Neutrophil (primary cell): ENCODE measurements around the gene ZNF248.

Experiments
- H3K27ac ChIP-seq: fragments of 200-600 bp; sonication (generic); 2 replicates; pipeline ENCODE4 v1.5.1; 2016; ENCODE audit warnings: mild to moderate bottlenecking, moderate library complexity
- H3K27me3 ChIP-seq: fragments of 200-600 bp; sonication (generic); 2 replicates; pipeline ENCODE4 v1.6.0; 2016; ENCODE audit warnings: mild to moderate bottlenecking
- H3K36me3 ChIP-seq: fragments of 200-600 bp; sonication (generic); 2 replicates; pipeline ENCODE4 v1.5.1; 2017
- H3K4me1 ChIP-seq, 2 experiments: fragments of 200-600 bp in 1 of 2; sonication (generic) in 1 of 2; 1 replicate in 1 of 2; 2 replicates in 1 of 2; pipeline versions ENCODE4 v1.5.1 to v1.6.1; 2013 to 2016; ENCODE audit warnings: low read depth in 1 of 2, low read length in 1 of 2, mild to moderate bottlenecking in 1 of 2, moderate library complexity in 1 of 2; ENCODE audit not compliant: control insufficient read depth in 1 of 2, insufficient read depth in 1 of 2
- H3K4me3 ChIP-seq, 2 experiments: fragments of 200-600 bp in 1 of 2; sonication (generic) in 1 of 2; 1 replicate in 1 of 2; 2 replicates in 1 of 2; pipeline ENCODE4 v1.5.1; 2013 to 2016; ENCODE audit warnings: low read depth in 1 of 2, low read length in 1 of 2, mild to moderate bottlenecking in 1 of 2, moderate library complexity in 1 of 2
- H3K9me3 ChIP-seq: fragments of 200-600 bp; sonication (generic); 2 replicates; pipeline ENCODE4 v1.5.1; 2016
- CTCF ChIP-seq: fragments of 200-600 bp; sonication (generic); IDR thresholded peaks from 2 replicates; pipeline ENCODE4 v1.5.1; 2016; ENCODE audit warnings: antibody characterized with exemption

Gene ZNF248

GRCh38 chr10:37760817-37761216 is 96.6 kb downstream of the ZNF248 start:
- Histone ChIP-seq H3K9me3 (peaks cover 9% of the 10 kb centered on the region), H3K4me3 (no peak overlapping the region), H3K27ac (no peak overlapping the region), H3K36me3 (no peaks in the 10 kb centered on the region), H3K4me1 (no peaks in the 10 kb centered on the region), H3K27me3 (no peaks in the 10 kb centered on the region)
- TF ChIP-seq CTCF, result no peak

- TF ChIP-seq CTCF, result no peak
Observed at GRCh38 chr10:37758074-37758473, 99.3 kb downstream of the ZNF248 start.

GRCh38 chr10:37754538-37755323 is 102.7 kb downstream of the ZNF248 start:
- TF ChIP-seq CTCF, result no peak
- H3K36me3 ChIP-seq, result no peaks in the 10 kb centered on the region
- H3K9me3 ChIP-seq, result no peaks in the 10 kb centered on the region
- no peak overlapping the region for H3K27ac ChIP-seq
- H3K4me3 ChIP-seq, result no peak overlapping the region
- no peaks in the 10 kb centered on the region for H3K27me3 ChIP-seq
- no peaks in the 10 kb centered on the region for H3K4me1 ChIP-seq

More at GRCh38 chr10:37758074-37758473, 99.3 kb downstream of the ZNF248 start:
- Histone ChIP-seq H3K27ac (no peak overlapping the region), H3K27me3 (no peaks in the 10 kb centered on the region), H3K36me3 (no peaks in the 10 kb centered on the region), H3K4me1 (no peaks in the 10 kb centered on the region), H3K9me3 (no peaks in the 10 kb centered on the region), H3K4me3 (no peak overlapping the region)

GRCh38 chr10:37752334-37752875 is 105.0 kb downstream of the ZNF248 start:
- no peaks in the 10 kb centered on the region for H3K27me3 ChIP-seq
- no peak overlapping the region for H3K4me3 ChIP-seq
- H3K36me3 ChIP-seq, result no peaks in the 10 kb centered on the region
- no peaks in the 10 kb centered on the region for H3K9me3 ChIP-seq
- TF ChIP-seq CTCF, result no peak
- no peaks in the 10 kb centered on the region for H3K4me1 ChIP-seq
- no peak overlapping the region for H3K27ac ChIP-seq

- H3K9me3 ChIP-seq, result no peaks in the 10 kb centered on the region
- no peak overlapping the region for H3K27ac ChIP-seq
- no peak for TF ChIP-seq CTCF
- no peaks in the 10 kb centered on the region for H3K36me3 ChIP-seq
- no peaks in the 10 kb centered on the region for H3K4me1 ChIP-seq
- H3K4me3 ChIP-seq, result no peak overlapping the region
- no peaks in the 10 kb centered on the region for H3K27me3 ChIP-seq
Observed at GRCh38 chr10:37748170-37748569, 109.2 kb downstream of the ZNF248 start.
